Ammon's horn (tissue), 1 donor: ENCODE results near the gene TSPAN2.

Source experiments
- DNase-seq: peaks from one replicate; pipeline ENCODE4 v3.0.0-alpha.2; 2016; ENCODE audit warnings: low spot score

The TSPAN2 gene

DNA sequence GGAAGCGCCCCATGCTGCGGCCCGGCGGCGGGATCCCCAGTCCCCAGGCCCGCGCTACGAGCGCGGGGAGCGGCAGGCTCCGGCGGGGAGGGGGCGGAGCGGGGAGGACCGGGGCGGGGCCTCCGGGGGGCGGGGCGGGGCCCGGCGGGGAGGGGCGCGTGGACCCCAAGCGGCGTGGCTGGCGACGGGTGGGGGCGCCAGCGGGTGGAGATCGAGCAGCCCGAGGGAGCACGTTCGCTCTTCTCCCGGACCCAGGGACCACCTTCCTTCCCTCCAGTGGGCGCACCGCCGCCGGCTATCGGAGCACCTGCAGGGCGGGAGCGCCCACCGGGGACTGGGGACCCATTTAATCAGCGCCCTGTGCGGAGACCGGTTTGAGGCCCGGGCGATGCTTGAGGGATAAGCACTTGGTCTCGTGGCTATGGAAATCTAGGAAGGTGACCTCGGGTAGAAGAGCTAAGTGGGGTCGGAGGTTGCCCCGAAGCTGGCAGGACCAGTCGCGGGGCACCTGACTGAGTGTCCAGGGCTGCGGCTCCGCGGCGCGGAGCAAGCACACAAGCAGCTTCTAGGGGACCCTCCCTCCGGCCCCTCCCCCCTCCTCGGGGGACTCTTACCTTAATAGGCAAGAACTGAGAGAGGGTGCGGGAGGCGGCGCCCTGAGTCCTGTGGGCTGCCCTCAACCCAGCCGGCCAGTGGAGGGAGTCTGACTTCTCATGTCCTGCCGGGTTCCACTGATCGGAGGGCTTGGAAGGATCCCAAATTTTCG lies at the start of gene TSPAN2:
Gene TSPAN2, minus strand, starts transcription at position 84 of the 766 bp plus-strand sequence. Its CDS starts 71 bp downstream, at position 13.
- no peak for DNase-seq

DNA sequence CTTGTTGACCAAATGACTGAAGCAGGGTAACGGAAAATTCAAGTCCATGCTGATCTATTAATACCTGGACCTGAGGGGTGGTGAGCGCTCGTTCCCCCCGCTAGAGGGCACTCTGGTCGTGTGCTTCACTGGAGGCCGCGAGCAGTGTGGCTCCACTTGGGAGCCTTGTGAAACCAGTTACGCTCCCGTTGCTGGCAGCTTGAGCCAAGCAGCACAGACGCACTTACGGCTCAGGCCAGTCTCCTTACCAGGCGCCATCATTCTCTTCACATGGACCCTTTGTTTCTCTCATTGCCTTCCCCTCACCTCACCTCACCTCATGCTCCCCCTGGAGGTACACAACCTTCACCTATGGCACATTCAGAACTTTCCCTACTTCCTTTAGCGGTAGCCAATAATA lies 49.7 kb upstream of the TSPAN2 start:
- DNase-seq = peak; percentile 92

DNA sequence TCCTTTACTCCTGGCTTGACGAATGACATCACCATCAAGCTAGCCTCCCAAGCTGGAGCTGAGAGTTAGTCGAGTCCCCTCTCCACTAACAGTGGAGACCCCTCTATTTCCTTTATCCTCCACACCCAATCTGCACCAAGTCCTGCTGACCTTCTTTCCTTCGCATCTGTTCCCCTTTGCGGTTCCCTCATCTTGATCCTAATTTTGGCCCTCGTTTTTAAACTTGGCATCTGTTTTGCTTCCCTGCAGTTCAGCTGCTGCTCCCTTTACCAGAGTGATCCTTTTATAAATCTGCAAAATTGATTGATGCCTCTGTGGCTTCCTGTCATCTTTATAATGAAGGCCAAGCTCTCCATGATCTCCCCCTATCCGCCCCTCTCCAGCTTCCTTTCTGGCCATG lies 49.0 kb upstream of the TSPAN2 start:
- DNase-seq = no peak

DNA sequence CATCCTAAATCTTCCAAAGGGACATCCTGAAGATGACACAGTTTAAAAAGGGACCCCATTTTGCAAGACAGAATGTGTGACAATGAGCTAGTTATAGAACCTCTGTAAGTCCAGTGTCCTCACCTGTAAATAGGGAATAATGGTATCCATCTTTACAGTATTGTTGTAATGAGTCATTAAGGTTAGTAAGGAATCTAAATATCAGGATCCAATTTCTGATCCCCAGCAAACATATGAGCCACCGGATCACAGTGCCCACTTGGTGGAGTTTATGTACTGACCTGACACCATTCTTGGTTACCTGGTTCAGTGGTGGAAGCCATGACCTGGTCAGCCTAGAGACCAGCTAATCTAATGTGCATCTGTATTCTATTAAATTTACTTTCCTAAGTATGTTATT lies 47.9 kb upstream of the TSPAN2 start:
- DNase-seq = no peak

- DNase-seq = no peak
Measured at GRCh38 chr1:115136706-115137105, 47.4 kb upstream of the TSPAN2 start.

- DNase-seq = no peak
Measured at GRCh38 chr1:115136106-115136505, 46.8 kb upstream of the TSPAN2 start.

- no peak for DNase-seq
Measured at GRCh38 chr1:115135681-115136080, 46.4 kb upstream of the TSPAN2 start.

DNA sequence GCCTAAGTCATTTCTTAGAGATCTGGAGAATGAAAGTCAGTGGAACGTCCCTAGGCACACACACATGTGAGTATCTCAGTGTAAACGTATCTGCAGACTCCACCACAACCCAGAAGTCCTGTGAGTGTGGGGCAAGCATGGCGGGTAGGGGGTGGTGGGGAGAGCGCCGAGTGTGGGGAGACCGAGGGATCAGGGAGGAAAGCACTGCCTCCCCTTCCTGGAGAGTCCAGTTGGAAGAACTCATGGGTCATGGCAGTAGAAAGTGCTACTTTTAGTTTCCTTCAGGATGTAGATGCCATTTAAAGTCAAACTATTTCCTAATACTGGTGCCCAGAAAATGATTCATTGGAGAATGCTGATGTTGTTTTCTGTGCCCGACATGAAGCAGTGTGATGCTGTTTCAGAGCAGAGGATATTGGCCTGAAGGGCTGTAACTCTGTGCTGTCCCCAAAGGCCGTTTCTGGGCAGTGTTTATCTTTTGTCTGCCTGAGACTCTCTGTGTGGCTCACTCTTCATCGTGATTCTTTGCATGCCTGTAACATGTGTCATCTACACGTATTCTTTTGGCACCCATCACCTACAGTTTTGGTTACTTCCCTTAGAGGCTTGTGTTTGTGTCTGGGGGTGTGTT lies 45.7 kb upstream of the TSPAN2 start:
- DNase-seq = no peak

GRCh38 chr1:115134231-115134630 lies 44.9 kb upstream of the TSPAN2 start:
- peak; percentile 8 for DNase-seq

- no peak for DNase-seq
Measured at GRCh38 chr1:115133440-115133839, 44.1 kb upstream of the TSPAN2 start.

- no peak for DNase-seq
Measured at GRCh38 chr1:115130786-115131185, 41.5 kb upstream of the TSPAN2 start.

DNA sequence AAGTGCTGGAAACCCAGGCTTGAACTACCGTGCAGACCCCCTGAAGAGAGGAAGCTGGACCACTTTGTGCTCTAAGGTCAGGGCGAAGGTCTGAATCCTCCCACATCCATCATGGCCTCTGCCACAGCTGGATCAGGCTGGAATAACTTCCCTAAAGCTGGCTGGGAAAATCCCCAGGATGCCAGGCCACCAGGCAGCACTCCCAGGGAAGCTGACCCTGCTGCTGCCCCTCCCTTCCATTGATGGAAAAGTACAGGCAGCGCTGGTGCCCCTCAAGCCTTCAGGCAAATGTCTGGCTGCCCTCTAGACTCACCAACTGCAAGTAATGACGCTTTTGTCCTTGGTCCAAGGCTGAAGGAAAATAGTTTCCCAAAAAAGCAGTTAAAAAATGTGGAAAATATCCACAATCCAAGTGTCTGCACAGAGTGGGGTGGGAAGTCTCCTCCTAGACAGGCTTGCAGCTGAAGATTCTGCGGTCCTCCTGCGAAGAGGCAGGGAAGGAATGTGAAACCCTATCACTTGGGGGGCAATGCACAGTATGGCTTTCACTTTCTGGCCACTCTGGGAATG lies 39.9 kb upstream of the TSPAN2 start:
- no peak for DNase-seq

- DNase-seq = no peak
Measured at GRCh38 chr1:115127539-115127938, 38.2 kb upstream of the TSPAN2 start.

DNA sequence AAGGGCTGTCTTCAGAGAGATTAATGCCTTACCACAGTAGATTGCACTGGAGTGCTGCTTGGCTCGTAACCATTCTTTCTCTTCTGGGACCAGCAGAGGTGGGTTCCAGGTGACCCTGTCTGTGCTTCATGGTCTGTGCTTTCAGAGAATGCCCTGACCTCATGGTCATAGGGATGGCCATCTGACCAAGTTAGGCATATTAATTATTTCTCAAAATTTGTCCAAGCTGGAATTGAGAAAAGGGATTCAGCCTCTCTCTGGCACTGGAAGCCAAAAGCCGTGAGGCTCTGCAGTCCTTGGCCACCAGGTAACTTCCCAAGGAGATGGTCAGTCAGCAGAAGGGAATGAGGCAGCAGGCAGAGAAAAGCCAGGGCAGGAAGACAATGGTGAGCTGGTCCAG lies 37.2 kb upstream of the TSPAN2 start:
- DNase-seq = no peak

DNA sequence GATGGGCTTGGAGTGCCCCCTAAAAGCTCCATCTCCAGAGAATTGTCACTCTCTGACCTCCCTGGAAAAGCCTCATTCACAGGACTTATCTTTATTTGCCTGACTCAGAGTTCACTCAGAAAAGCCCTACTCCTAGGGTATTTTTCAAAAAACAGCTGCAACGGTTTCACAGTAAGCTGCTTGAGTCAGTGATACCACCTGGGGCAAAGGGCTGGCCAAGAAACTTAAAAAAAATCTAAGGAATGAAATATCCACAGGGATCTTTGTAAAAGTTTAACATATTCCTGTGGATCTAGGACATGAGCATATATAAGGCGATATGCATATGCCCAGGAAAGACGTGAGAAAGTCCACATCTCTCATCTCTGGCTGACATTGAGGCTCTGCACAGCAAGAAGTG lies 33.8 kb upstream of the TSPAN2 start:
- no peak for DNase-seq

GRCh38 chr1:115121793-115122192 lies 32.5 kb upstream of the TSPAN2 start:
- DNase-seq = no peak

DNA sequence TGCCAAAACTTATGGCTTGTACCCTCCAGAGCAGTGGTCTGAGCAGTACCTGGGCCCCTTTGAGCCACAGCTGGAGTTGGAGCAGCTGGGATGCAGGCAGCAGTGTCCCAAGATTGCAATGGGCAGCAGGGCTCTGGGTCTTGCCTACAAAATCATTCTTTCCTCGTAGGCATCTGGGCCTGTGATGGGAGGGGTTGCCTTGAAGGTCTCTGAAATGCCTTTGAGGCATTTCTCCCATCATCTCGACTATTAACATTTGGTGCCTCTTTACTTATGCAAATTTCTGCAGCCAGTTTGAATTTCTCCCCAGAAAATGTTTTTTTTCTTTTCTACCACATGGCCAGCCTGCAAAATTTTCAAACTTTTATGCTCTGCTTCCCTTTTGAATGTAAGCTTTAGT lies 31.0 kb upstream of the TSPAN2 start:
- DNase-seq = no peak

- no peak for DNase-seq
Measured at GRCh38 chr1:115118611-115119010, 29.3 kb upstream of the TSPAN2 start.

- DNase-seq = no peak
Measured at GRCh38 chr1:115118086-115118485, 28.8 kb upstream of the TSPAN2 start.

GRCh38 chr1:115117298-115117697 lies 28.0 kb upstream of the TSPAN2 start:
- DNase-seq = no peak

DNA sequence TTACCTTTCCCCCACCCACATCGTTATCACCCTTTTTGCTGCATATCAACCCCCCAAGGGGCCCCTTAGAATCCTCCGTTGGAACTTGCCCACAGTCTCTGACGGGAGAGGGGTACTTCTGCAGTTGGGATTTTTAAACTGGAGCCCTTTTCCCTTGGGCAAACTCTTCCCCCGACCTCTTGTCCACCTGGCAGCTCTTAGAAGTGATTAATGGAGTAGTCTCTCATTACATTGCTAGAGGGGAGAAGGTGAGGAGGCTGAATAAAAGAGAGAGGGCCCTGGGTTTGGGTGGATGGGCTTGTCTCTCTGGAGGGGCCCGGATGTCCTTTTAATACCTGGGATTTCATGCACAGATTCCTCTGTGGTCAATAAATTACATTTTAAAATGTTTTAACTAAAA lies 27.2 kb upstream of the TSPAN2 start:
- DNase-seq = no peak

DNA sequence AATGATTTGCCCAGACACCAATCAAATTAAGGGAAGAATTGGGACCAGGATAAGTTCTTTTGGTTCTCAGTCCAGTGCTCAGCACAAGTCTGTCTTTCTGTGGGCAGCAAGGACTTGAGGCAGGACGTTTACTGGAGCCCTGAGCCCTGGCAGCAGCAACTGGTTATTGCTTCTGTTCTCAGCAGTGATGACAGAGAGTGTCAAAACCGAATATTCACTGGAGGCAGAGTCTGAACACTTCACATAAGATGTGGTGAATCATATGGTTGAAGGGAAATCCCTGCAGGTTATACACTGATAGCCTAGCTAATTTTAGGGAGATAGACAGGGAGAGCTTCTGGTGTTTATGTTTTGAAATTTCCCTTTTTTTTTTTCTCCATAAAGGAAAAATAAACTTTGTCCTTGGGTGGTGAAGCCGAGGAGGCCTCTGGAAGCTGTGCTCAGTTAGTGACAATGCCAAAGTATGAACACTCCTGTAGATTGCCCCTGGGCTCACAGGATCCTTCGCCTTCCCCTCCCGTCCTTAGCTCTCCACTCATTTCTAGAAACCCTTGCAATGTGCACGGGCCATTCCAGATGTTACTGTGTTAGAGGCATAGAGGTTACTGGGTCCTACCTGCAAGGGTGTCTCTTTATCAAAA lies 26.3 kb upstream of the TSPAN2 start:
- DNase-seq = no peak

DNA sequence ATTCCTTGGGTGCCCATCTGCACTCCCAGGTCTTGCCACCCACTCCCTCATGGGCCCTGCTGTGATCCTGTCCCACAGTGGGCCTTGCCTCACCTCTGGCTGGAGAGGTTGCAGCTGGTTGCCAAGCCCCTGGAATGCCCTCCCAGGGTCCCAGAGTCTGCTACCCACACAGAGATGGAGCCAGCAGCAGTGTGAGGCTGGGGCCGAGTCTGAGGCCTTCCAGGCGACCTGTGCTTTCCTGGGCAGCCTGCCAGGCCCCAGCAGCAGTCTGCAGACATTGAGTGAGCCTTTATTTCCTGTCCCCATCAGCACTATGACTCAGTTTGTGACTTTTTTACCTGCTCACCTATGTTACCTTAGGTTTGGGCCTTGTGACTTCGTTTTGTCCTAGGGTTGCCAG lies 25.0 kb upstream of the TSPAN2 start:
- no peak for DNase-seq
